Neural crest cell (in vitro differentiated cells): ENCODE data around the gene MICU2. TPM values are rescaled to one million over a fixed set of nuclear protein-coding genes. Genes with fewer than 3 reads are reported as not detected.

Experiments used
- DNase-seq: peaks from one replicate; pipeline ENCODE4 v3.0.0; 2021; ENCODE audit warnings: low read depth, mixed read lengths, low spot score
- H3K27ac Mint-ChIP-seq: one replicate; pipeline ENCODE4 v1.8.0; 2021; ENCODE audit warnings: mild to moderate bottlenecking, mixed read lengths; ENCODE audit not compliant: unreplicated experiment
- H3K27me3 Mint-ChIP-seq: 2 replicates; pipeline ENCODE4 v1.8.0; 2021; ENCODE audit warnings: low read depth, mild to moderate bottlenecking, mixed read lengths
- H3K36me3 Mint-ChIP-seq: 2 replicates; pipeline ENCODE4 v1.8.0; 2021; ENCODE audit warnings: low read depth, mild to moderate bottlenecking, mixed read lengths
- H3K4me1 Mint-ChIP-seq: 2 replicates; pipeline ENCODE4 v1.8.0; 2021; ENCODE audit warnings: mixed read lengths
- H3K4me3 Mint-ChIP-seq: one replicate; pipeline ENCODE4 v1.8.0; 2021; ENCODE audit warnings: mild to moderate bottlenecking, mixed read lengths
- H3K9me3 Mint-ChIP-seq: 2 replicates; pipeline ENCODE4 v1.8.0; 2021; ENCODE audit warnings: mixed read lengths
- total RNA-seq: library from RNA; stranded (reverse); gene quantifications from 2 replicates; pipeline ENCODE4 v1.2.1, GENCODE V29; 2021
- TF ChIP-seq, protein P1 (sequence below): fragments of 200-600 bp; sonication (generic); conservative IDR thresholded peaks from 2 replicates; pipeline ENCODE4 v1.5.0; 2021; ENCODE audit warnings: antibody characterized with exemption, mild to moderate bottlenecking

The MICU2 gene
- total RNA-seq, 1 donor from 2014 or later = 34.1 TPM

DNA sequence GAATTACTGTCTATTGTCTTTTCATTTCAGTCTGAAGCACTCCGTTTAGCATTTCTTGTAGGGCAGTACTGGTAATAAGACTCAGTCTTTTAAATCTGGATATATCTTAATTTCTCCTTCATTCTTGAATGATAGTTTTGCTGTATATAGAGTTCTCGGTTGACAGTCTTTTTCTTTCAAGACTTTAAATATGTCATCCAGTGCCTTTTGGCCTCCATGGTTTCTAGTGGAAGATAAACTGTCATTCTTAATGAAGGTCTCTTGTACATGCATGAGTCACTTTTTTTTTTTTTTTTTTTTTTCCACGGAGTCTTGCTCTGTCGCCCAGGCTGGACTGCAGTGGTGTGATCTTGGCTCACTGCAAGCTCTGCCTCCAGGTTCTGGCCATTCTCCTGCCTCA is 117.6 kb downstream of the MICU2 start:
- TF ChIP-seq, protein P1, sequence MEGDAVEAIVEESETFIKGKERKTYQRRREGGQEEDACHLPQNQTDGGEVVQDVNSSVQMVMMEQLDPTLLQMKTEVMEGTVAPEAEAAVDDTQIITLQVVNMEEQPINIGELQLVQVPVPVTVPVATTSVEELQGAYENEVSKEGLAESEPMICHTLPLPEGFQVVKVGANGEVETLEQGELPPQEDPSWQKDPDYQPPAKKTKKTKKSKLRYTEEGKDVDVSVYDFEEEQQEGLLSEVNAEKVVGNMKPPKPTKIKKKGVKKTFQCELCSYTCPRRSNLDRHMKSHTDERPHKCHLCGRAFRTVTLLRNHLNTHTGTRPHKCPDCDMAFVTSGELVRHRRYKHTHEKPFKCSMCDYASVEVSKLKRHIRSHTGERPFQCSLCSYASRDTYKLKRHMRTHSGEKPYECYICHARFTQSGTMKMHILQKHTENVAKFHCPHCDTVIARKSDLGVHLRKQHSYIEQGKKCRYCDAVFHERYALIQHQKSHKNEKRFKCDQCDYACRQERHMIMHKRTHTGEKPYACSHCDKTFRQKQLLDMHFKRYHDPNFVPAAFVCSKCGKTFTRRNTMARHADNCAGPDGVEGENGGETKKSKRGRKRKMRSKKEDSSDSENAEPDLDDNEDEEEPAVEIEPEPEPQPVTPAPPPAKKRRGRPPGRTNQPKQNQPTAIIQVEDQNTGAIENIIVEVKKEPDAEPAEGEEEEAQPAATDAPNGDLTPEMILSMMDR = no peak
- Mint-ChIP-seq H3K9me3 (peaks cover 17% of the 10 kb centered on the region), H3K4me1 (no peaks in the 10 kb centered on the region), H3K27ac (no peak overlapping the region), H3K4me3 (no peak overlapping the region), H3K27me3 (no peaks in the 10 kb centered on the region), H3K36me3 (peaks cover 46% of the 10 kb centered on the region)
- DNase-seq = no peak

DNA sequence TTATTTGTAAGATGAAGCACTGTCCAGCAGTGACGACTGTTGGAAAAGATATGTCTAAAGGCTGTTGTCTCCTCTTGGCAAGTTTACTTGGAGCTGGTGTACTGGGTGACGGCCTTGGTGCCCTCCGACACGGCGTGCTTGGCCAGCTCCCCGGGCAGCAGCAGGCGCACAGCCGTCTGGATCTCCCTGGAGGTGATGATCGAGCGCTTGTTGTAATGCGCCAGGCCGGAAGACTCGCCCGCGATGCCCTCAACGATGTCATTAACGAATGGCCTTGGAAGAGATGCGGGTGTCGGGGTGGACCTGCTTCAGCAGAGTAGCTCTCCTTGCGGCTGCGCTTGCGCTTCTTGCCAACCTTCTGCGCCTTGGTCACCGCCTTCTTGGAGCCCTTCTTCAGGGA is 120.2 kb downstream of the MICU2 start:
- Mint-ChIP-seq H3K9me3 (peaks cover 8% of the 10 kb centered on the region), H3K36me3 (peaks cover 27% of the 10 kb centered on the region), H3K4me1 (no peaks in the 10 kb centered on the region), H3K27ac (no peak overlapping the region), H3K4me3 (no peak overlapping the region), H3K27me3 (peaks cover 4% of the 10 kb centered on the region)
- DNase-seq = no peak
- TF ChIP-seq, protein P1 = no peak

DNA sequence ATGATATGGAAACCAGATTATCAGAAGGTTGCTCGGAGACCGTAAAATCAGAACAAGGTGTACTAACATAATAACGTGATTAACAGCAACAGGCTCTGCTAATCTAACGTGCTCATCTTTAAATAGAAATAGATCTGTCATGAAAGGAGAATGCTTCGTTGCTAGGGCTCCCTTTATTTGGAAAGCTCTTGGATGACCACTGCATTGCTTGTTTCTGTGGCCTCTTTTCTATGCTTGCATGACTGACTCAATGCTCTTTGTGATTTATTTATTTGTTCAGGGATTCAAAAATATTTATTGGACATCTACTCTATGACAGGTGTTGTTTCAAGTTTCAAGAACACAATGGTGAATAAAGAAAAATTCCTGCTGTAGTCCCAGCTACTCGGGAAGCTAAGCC is 122.6 kb downstream of the MICU2 start:
- peaks cover 4% of the 10 kb centered on the region for H3K27me3 Mint-ChIP-seq
- H3K9me3 Mint-ChIP-seq = peaks cover 4% of the 10 kb centered on the region
- TF ChIP-seq, protein P1 = no peak
- H3K4me1 Mint-ChIP-seq = peaks cover 7% of the 10 kb centered on the region
- no peak overlapping the region for H3K27ac Mint-ChIP-seq
- H3K4me3 Mint-ChIP-seq = no peak overlapping the region
- DNase-seq = no peak
- H3K36me3 Mint-ChIP-seq = peaks cover 8% of the 10 kb centered on the region

DNA sequence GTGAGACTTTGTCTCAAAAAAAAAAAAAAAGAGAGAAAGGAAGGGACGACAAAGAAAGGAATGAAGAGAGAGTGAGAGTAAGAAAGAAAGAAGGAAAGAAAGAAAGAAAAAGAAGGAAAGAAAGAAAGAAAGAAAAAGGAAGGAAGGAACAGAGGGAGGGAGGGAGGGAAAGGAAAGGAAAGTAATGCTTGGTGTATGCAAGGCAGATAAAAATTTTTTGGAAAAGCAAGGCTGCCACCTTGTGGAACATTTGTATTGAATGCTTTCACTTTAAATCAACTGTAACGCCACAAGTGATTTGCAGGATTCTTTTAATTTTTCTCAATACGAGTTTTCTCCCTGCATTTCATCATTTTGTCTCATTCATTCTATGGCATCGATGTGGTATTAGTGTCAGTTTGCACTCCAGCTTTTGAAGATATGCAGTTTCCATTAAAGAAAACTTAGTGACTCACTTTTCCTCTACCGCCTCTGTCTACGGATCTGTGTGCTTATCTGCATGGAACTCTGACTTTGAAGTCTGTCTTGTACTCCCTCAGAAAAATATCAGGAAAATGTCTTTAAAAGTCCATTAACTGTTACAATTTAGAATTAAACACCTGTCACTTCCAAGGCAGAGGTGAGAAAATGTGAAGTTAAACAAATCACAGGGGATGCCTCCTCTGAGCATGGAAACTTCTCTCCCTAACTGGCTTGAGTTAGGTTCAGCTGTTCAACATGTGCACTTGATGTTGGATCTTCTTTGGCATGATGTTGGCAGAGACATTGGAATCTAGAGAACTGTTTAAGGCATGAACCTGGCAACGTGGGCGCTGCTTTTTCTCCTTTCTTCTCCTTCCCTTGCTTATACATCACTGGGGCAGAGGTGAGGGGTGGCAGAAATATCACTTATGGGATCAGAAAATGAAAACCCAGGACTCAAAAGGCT is 124.8 kb downstream of the MICU2 start:
- peaks cover 4% of the 10 kb centered on the region for H3K27me3 Mint-ChIP-seq
- TF ChIP-seq, protein P1 = peak; percentile 81
- no peak overlapping the region for H3K4me3 Mint-ChIP-seq
- DNase-seq = peak; percentile 48
- H3K27ac Mint-ChIP-seq = no peak overlapping the region
- H3K4me1 Mint-ChIP-seq = peaks cover 7% of the 10 kb centered on the region
- H3K36me3 Mint-ChIP-seq = peaks cover 2% of the 10 kb centered on the region
- H3K9me3 Mint-ChIP-seq = no peaks in the 10 kb centered on the region

DNA sequence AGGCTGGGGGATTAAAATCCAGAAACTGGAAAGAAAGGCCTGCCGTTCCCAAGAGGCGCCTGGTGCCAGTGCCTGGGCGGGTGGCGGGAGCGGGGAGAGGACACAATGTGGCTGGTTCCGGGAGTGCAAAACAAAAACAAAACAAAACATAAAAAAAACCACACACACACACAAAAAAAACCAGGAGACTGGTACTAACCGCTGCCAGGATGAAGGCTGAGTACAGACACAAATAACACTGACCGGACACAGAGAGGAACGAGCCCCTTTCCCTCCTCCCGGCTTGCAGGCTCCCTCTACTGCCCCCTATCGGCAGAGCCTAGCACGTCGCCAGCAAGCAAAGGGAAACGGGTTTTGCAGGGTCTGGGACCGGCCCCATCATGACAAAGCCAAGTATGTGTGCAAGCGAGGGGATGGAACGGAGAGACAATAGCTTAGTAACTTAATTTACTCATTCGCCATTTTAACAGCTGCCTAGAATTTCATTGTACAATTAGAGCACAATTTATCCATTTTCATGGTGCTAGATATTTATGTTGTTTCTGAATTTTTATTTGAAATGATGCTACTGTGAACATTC is 127.0 kb downstream of the MICU2 start:
- peak; percentile 92 for DNase-seq
- peaks cover 4% of the 10 kb centered on the region for H3K27me3 Mint-ChIP-seq
- H3K4me3 Mint-ChIP-seq = peak overlapping the region; percentile 65
- H3K4me1 Mint-ChIP-seq = peaks cover 7% of the 10 kb centered on the region
- TF ChIP-seq, protein P1 = peak; percentile 97
- H3K9me3 Mint-ChIP-seq = no peaks in the 10 kb centered on the region
- H3K36me3 Mint-ChIP-seq = no peaks in the 10 kb centered on the region
- peak overlapping the region; percentile 87 for H3K27ac Mint-ChIP-seq
